Stimulated activated CD8-positive, alpha-beta memory T cell treated with anti-CD3 and anti-CD28 coated beads, Interleukin-7, amount 100 ng/mL, for 1 hour (primary cell): ENCODE data around the gene MMD.
"Not testable (repeated sequence)": the region's sequence is repeated elsewhere in the genome, so short reads cannot be mapped to it uniquely, and the experiment has no call there.

Source experiments
- DNase-seq, 2 donors: peaks; one replicate each; pipeline ENCODE4 v3.0.0-alpha.2; 2020; ENCODE audit warnings: low read depth in 2 of 2

The MMD gene

DNA sequence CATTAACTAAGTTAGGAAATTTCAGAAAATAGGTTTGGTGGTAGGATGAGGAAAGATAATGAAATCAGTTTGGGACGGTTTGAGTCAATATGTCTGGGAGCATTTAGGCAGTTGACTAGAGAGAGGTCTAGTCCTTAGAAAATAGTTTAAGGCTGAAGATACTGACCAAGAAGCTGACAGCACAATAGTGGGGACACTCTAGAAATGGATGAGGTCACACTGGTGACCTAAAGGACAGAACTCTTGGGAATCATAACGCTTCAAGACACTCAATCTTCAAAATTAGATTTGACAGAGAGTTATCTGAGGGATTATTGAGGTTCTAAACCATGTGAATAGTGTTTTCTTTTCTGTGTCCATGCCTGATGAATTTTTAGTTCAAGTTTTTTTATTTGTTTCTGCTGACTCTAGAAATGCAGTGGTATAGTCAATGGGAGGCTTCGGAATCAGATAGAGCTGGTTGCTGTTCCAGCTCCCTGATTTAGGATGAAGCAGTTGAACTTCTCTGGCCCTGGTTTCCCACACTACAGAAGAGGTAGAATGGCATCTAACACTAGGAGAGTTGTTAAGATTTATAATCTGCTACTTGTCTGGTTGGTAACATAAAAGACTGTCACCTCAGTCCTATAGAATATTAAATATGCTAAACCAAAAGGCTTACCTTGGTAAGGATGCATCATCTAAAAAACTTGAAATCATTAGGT lies 29.7 kb downstream of the MMD start:
- DNase-seq: no peak

DNA sequence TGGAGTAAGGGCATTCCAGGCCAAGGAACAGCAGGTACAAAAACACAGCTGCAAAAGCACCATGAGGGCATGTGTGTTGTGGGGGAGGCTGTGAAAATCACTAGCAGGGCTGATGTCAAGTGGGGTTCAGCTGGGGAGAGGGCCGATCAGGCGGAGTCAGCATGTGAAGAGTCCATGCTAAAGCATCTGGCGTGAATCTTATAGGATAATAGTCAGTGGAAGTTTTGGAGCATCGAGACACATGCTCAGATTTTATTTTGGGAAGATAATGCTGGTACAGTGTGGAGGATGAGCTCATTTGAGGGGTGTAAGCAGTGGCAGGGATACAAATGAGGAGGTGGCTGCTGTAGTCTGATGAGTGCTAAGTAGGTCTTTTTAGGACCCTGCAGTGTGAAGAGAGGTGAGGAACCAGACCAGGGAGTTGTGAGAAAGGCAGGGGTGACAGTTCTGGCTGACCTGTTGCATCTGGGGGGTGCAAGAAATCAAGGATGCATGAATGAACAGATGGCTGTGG lies 30.3 kb downstream of the MMD start:
- DNase-seq: no peak

DNA sequence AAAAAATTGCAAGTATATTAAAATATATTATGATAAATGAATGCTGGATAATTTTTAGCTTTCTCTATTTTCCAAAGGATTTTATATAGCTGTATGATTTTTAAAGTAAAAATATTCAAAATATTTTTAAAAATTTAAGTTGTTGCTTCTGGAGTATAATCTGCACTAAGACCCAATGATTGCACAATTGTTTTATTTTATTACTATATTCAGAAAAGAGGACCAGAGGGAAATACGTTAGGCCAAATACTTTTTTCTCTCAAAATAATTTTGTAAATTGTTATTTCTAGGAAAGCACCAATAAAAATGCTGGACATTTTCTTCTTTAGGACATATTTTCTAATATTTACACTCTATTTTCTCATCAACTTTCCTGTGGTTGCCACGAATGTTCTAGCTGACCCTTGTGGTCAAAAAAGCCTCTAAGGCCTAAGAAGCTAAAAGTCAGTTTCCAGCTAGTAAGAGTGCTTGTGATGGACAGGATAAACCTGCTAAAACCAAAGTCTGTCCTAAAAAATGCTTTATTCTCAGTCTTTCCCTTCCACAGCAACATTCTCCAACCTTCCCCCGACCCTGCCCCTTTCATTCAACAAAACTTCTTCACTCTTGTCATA lies 31.2 kb downstream of the MMD start:
- DNase-seq: no peak

DNA sequence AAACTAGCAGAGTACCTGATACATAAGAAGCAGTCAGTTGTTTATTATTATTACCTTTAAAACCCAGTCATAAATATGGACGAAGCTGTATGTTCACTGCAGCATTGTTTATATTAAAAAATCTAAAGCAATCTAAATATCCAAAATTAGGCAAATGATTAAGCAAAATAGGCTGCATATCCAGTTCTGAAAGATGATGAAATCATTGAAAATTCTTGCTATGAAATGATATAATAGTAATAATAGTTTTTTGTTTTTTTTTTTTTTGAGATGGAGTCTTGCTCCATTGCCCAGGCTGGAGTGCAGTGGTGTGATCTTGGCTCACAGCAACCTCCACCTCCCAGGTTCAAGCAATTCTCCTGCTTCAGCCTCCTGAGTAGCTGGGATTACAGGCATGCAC lies 31.9 kb downstream of the MMD start:
- DNase-seq: not testable (repeated sequence)

DNA sequence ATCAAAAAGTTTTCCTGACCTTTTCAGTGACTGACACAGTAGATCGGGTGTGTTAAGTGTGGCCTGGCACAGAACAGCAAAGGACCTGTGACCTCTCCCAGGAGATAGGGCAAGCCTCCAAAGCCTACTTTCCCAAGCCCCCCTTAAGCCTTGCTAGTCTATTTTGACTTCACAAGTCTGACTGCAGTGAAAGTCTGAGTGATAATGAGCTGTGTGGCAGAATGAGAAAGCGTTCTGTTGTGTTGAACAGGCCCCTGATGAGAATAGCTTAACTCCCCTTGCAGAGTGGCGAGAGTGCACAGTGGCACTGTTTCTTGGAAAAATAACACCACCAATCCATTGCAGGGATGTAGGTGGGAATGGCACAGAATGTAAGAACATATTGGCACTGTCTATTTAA lies 32.8 kb downstream of the MMD start:
- DNase-seq: no peak

DNA sequence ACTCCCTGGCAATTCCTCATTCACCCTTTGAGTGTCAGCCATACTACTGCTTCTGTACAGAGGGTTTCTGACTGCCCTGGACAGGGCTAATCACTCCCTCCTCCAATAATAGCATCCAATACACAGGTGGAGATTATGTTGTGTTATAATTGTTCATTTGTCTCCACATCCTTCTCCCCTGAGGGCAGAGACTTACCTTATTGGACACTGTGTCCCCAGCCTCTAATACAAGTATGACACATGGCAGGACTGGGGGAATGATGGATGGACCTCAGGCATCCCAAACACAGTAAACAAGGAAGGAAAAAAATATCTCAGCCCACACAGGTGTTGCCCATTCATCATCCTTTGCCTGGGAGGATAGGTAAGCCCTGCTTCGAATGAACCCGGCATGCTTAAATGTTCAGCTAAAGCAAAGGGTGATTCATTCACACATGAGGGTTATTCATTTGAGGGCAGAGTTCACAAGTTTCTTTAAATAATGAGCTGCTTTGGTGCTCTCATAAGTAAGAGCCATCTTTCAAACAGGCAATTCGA lies 34.8 kb downstream of the MMD start:
- no peak for DNase-seq

DNA sequence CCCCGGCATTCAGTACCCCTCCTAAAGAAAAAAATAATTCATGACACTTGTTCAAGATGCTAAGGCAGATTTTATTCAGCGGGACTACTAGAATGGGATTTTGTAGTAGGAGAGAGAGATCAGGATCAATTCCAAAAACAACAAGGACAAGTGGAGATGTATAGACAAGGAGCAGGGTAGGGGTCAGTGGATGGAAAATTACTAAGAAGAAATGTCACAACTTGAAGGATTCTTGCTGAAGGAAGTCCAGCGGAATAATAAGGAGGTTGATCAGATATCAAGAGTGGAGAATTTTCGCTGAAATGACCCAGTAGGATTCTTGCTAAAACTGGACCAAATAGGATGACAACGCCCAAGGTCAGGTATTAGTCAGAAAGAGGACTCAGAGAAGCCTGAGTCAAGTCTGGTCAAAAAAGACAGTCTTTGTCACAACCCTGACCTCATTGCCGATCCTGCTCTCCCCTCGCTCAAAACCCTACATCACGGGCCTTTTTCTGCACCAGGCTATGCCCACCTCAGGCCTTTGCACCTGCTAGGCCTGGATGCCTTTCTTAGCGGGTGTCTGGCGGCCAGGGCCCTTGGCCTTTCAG lies 36.9 kb downstream of the MMD start:
- DNase-seq: no peak

DNA sequence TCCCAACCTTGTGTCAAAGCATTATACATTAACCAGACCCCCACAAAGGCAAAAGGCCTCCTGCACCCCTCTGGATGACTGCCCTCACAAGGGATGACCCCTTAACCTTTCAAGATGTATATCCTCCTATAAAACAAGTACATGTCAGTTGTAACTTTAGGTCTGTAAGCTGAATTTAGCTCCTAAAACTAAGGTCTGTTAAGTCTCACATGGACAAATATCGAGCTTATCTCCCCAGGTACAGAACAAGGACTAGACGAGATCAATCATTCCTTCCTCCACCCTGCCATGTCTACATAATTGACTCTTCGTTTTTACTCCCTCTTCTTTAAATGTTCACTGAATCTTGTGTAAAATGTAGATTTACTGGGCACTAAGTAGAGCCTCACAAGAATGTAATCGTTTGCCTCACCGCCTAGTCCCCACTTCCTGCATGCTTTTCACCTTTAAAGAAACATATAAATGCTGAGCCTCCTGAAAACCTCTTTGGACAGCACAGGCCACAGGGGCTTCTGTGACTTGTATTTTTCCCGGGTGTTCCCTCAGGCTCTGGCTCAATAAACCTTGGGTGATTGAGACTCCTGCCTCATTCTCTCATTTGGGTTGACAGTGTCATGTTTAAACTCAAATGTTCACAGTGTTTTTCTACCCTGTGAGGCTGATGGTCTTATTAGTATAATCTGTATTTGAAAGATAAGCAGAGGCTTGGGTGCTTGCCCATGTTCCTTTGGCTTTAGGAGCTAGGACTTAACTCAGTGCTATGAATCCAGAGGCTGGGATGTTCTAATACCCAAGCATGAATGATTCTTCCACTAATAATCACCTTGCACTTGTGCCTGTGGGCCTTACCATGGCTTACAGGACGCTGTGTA lies 37.6 kb downstream of the MMD start:
- DNase-seq: no peak

DNA sequence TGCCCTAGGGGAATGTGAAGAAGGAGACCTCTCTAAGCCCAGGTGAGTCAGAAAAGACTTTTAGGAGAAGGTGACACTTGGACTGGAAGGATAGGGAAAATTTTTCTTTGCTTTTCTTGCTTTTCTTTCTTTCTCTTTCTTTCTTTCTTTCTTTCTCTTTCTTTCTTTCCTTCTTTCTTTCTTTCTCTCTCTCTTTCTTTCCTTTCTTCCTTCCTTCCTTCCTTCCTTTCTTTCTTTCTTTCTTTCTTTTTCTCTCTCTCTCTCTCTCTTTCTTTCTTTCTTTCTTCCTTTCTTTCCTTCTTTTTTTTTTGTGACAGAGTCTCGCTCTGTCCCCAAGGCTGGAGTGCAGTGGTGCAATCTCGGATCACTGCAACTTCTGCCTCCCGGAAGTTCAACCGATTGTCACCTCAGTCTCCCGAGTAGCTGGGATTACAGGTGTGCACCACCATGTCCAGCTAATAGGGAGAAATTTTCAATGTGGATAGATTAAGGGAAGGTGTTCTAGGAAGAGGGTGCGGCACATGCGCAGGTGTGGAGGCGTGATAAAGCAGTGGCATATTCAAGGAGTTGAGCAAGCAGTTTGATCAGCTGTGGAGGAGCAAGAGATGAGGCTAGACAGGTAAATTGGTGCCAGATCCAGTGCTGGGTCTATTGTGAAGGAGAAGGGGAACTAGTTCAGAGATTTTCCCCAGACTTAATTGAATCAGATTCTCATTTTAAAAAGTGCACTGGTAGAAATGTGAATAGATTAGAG lies 40.4 kb downstream of the MMD start:
- no peak for DNase-seq

DNA sequence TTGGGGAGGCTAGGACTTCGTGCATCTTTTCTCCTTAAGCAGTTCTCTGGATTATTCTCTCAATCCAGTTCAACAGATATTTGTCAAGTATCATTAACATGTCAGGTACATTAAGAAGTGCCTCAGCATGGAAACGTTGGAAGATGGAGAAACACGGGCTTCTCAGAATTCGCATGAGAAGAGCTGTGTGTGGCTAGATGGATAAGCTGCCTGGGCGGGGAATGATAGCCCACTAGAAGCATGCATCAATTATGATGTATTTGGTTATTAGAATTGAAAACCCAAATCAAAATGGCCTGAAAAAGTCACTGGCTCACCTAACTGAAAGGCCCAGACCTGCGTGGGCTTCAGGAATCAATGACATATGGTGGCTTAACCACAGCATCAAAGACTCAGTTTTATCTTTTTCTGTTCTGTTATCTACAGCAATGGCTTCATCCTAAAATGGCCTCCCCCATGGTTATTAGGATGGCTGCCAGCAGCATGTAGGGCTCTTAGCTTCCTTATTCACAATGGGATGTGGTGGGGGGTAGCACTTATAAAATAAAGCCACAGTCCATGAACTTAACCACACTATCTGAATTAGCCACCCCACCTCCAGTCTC lies 43.9 kb downstream of the MMD start:
- no peak for DNase-seq

DNA sequence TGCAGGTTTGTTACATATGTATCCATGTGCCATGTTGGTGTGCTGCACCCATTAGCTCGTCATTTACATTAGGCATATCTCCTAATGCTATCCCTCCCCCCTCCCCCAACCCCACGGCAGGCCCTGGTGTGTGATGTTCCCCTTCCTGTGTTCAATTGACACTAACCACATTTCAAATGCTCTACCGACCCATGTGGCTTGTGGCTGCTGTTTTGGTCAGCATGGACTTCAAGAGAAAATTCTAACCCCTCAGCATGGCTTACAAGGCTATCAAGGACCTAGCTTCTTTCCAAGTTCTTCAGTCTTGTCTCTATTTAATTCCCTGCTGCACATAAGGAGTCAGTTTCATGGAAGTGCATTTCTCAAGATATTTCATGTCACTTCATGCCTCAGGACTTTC lies 52.9 kb downstream of the MMD start:
- DNase-seq: no peak

DNA sequence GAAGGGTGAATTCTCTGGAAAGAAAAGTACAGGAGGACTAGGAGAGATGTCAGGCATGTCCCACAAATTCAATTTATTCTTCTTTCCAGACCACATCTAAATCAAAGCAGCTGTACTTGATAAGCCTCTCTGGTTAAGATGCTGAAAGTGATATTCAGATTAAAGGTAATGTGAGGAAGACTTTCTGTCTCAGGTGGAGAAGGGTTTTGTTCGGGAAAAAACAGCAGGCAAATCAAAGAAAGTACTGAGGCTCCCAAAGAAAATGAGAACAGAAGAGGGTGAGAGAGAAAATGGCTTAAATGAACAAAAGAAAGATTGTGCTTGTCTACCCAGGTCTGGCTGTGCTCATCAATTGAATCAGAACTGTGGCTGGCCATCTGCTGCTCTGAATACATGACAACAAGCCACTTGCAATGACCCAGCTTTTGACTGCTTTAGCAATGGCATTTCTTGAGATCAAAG lies 55.6 kb downstream of the MMD start:
- no peak for DNase-seq

DNA sequence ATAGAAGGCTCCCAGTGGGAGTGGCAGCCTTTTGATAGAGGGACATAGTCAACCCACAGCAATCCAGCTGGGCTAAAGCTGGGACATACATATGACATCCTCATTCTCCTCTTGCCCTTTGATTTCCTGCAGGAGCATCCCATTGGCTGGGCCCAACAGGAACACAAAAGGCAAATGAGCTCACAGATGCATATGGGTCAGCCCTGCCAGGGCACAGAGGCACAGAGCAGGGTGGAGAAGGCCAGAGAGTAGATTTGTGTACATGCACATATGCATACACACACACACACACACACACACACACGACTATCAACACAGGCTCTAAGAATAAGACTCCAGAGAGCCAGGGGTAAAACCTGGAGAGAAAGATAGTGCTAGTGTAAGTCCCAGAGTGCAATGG lies 58.6 kb downstream of the MMD start:
- DNase-seq: no peak

DNA sequence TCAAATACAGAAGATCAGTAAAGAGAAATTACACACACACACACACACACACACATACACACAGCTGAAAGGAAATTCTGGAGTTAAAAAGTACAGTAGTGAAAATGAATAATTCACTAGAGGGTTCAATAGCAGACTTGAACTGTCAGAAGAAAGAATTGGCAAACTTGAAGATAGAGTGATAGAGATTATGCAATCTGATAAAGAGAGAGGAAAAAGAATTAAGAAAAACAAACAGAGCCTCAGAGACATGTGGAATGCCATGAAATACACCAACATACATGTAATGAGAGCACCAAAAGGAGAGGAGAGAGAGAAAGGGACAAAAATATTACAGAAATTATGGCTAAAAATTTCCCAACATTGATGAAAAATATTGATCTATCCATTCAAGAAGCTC lies 60.7 kb downstream of the MMD start:
- DNase-seq: no peak

DNA sequence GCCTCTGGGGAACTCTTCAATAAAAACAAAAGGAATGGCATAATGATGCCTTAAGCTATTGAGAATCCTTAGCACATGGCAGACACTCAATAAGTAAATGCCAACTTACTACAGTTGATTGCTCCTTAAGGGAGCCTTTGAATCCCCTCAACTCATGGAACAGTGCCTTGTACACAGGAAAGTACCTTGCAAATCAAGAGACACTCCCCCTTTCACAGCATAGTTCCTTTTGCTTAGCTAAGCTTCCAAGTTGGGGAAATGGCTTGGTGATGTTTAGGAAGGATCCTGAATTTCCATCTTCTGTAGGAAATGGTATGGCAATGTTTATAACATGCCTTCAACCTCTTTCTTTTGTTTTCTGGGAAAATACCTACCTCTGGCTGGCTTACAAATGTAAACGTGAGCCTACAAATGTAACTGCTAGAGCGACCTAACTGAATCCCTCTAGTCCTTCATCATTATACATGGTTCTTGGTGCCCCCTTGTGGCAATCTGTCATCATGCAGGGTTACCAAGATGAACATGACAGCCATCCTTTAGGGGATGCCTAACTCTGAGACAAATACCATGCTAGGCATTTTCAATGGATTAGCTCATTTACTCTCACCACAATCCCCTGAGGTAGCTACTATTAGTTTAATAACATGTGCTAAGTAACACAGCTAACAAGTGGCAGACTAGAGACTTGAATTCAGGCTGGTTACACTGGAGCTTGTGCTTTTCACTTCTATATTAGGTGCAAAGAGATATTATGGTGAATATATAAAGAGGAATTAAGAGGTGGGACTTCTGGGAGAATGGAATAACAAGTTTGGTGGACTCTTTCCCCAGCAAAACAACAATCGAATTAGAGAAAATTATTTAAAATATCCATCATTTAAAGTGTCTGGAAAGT lies 65.0 kb downstream of the MMD start:
- peak; percentile 29 to 48 for DNase-seq

DNA sequence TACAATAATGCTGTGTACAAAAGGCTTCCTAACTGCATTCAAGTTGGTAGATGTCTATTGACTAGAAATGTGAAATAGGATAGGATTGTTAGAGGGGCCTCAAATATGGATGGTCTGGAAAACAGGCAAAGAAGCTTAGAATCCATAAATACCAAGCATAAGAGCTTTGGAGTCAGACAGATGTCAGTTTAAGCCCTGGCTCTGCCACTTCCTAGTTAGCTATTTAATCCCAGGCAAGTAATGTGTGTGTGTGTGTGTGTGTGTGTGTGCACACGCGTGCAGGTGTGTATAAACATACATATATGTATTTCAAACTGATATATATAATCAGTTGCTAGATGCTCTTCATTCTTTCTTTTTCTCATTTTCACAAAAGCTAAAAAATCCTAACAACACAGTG lies 66.7 kb downstream of the MMD start:
- no peak for DNase-seq

DNA sequence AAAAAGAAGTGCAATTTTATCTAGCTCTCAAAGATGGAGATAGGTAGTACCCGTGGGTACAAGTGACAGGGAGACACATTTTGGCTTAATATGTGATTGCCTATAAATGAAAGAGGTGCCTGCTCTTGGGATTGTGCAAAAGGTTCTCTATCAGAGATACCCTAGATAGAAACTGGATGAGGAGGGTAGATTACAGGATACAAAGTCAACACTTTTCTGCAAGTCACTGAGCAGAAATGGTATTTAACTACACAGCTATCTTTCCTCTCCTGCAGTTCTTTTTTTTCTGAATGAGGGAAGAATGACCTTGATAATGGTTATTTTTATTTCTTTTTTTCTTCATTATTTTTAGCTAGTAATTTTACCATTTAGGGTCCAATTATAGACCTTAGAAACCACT lies 67.6 kb downstream of the MMD start:
- no peak for DNase-seq

DNA sequence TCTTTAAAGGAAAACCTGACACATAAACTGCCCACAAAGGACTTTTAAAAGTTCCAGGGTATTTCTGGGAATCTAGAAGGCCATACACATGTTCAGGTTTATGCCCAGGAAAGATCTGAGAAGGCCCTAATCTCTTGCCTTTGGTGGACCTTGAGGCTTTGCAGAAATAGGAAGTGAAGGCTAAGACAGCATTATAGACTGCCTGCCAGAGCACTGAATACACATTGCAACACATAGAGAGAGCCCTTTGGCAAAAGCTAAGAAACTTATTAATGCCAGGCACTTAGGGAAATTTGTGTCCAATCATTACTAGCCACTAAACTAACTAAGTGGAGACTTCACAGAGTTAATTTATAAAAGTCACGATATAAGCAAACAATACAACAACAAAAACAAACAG lies 70.4 kb downstream of the MMD start:
- DNase-seq: no peak

DNA sequence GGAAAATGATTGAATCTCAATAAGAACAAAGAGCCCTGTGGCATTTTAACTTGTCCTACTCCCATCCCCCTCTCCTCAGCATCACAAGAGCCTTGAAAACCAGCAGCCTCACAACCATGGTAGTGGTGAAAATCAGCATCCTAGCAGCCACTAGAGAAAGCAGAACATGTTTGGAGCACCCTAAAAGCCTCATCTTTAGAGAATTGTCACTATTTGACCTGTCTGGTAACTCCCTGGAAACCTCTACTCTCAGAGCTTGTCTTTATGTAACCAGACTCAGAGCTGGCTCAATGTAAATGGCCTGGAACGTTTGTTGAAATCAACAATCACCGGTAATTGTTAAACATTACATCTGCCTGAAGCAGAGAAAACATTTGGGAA lies 70.8 kb downstream of the MMD start:
- DNase-seq: no peak
